Type B pancreatic cell (in vitro differentiated cells): ENCODE results near the gene TMTC2. TPM values are rescaled to one million over a fixed set of nuclear protein-coding genes. Genes with fewer than 3 reads are reported as not detected.
A peak's percentile ranks its signal among the peaks of the same experiment; 100 is the strongest.

Source experiments
- DNase-seq: peaks from one replicate; pipeline ENCODE4 v3.0.0; 2021; ENCODE audit warnings: mixed read lengths; ENCODE audit not compliant: unreplicated experiment; ENCODE audit errors: extremely low spot score
- H3K27ac Mint-ChIP-seq: 2 replicates; pipeline ENCODE4 v1.8.0; 2021; ENCODE audit warnings: mild to moderate bottlenecking, mixed read lengths
- H3K27me3 Mint-ChIP-seq: 2 replicates; pipeline ENCODE4 v1.8.0; 2021; ENCODE audit warnings: mixed read lengths
- H3K36me3 Mint-ChIP-seq: 2 replicates; pipeline ENCODE4 v1.8.0; 2021; ENCODE audit warnings: mixed read lengths
- H3K4me1 Mint-ChIP-seq: one replicate; pipeline ENCODE4 v1.8.0; 2021; ENCODE audit warnings: mixed read lengths; ENCODE audit not compliant: unreplicated experiment
- H3K4me3 Mint-ChIP-seq: 2 replicates; pipeline ENCODE4 v1.8.0; 2021; ENCODE audit warnings: mild to moderate bottlenecking, mixed read lengths
- H3K9me3 Mint-ChIP-seq: 2 replicates; pipeline ENCODE4 v1.8.0; 2021; ENCODE audit warnings: mixed read lengths
- CTCF ChIP-seq: fragments of 200-600 bp; sonication (generic); conservative IDR thresholded peaks from 2 replicates; pipeline ENCODE4 v1.5.0; 2021; ENCODE audit warnings: antibody characterized with exemption, mild to moderate bottlenecking
- total RNA-seq: library from RNA; stranded (reverse); gene quantifications from 2 replicates; pipeline ENCODE4 v1.2.1, GENCODE V29; 2021; ENCODE audit warnings: low replicate concordance

TMTC2 gene
- total RNA-seq, 1 donor from 2014 or later, result 31.0 TPM

DNA sequence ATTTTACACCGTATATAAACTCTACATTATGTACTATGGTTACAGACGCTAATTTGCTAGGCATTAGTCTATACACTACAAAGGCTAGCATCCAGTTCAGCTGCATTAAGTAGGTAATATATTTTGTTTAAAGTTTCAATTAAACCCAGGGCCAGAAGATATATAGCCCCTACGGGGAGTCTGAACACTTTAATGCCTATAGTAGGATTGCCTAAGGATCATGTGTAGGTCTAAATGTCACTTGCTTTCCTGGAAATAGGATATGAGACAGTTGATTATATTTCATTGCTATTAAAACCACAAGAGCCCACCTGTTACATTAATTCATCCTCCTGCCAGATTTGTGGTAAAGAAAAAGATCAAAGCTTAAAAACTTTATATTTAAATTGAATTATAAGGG, 286.9 kb downstream of the TMTC2 start:
- Mint-ChIP-seq H3K4me1 (peaks cover 18% of the 10 kb centered on the region), H3K27ac (no peak overlapping the region), H3K36me3 (peaks cover 15% of the 10 kb centered on the region), H3K27me3 (no peaks in the 10 kb centered on the region), H3K4me3 (no peak overlapping the region), H3K9me3 (no peaks in the 10 kb centered on the region)
- no peak for DNase-seq
- TF ChIP-seq CTCF, result no peak

GRCh38 chr12:82981150-82981549, 294.4 kb downstream of the TMTC2 start:
- H3K27ac Mint-ChIP-seq, result no peak overlapping the region
- H3K4me3 Mint-ChIP-seq, result peak overlapping the region; percentile 24
- no peak for TF ChIP-seq CTCF
- H3K9me3 Mint-ChIP-seq, result no peaks in the 10 kb centered on the region
- H3K4me1 Mint-ChIP-seq, result peaks cover 14% of the 10 kb centered on the region
- DNase-seq, result no peak
- no peaks in the 10 kb centered on the region for H3K27me3 Mint-ChIP-seq
- peaks cover 14% of the 10 kb centered on the region for H3K36me3 Mint-ChIP-seq

- DNase-seq, result no peak
- no peak for TF ChIP-seq CTCF
- peaks cover 9% of the 10 kb centered on the region for H3K4me1 Mint-ChIP-seq
- no peaks in the 10 kb centered on the region for H3K9me3 Mint-ChIP-seq
- H3K27me3 Mint-ChIP-seq, result no peaks in the 10 kb centered on the region
- no peak overlapping the region for H3K4me3 Mint-ChIP-seq
- peaks cover 5% of the 10 kb centered on the region for H3K36me3 Mint-ChIP-seq
- no peak overlapping the region for H3K27ac Mint-ChIP-seq
These were observed 307.4 kb downstream of the TMTC2 start for GRCh38 chr12:82994117-82994516.

DNA sequence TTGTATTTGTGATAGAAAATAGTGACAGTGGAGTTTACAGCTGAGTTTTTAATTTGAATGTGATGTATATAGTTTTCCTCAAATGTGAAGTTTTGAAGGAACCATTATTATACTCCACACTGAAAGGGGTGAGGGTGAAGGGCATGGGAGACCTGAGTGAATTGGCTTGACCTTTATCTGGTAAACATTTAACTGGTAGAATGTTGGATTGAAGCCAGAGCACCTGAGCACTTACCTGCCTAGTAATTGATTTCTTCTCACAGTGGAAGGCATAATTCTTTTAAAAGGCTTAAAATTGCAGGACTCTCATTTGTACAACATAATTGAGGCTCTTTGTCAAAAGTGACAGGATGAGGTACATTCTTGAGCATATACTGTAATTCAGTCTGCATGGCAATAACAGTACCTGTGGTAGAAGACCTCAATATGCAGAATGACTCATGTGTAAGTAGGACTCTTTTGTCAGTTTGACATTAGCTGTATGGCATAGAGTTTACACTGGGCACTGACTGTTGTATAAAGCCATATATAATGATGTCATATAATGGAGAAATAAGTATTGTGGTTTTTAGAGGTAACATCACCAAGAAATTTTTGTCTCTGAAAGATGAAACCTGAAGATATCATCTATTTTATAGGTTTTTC, 309.6 kb downstream of the TMTC2 start:
- no peak overlapping the region for H3K27ac Mint-ChIP-seq
- DNase-seq, result no peak
- no peak overlapping the region for H3K4me3 Mint-ChIP-seq
- peaks cover 17% of the 10 kb centered on the region for H3K36me3 Mint-ChIP-seq
- peaks cover 9% of the 10 kb centered on the region for H3K4me1 Mint-ChIP-seq
- TF ChIP-seq CTCF, result no peak
- H3K9me3 Mint-ChIP-seq, result no peaks in the 10 kb centered on the region
- no peaks in the 10 kb centered on the region for H3K27me3 Mint-ChIP-seq

- peaks cover 9% of the 10 kb centered on the region for H3K4me1 Mint-ChIP-seq
- no peaks in the 10 kb centered on the region for H3K27me3 Mint-ChIP-seq
- no peak overlapping the region for H3K27ac Mint-ChIP-seq
- no peak overlapping the region for H3K4me3 Mint-ChIP-seq
- H3K36me3 Mint-ChIP-seq, result peaks cover 28% of the 10 kb centered on the region
- no peak for DNase-seq
- no peaks in the 10 kb centered on the region for H3K9me3 Mint-ChIP-seq
- no peak for TF ChIP-seq CTCF
These were observed 311.8 kb downstream of the TMTC2 start for GRCh38 chr12:82998509-82998908.
